Ramos (cell line): ENCODE data around the gene GPX5.
"Not testable (repeated sequence)": the region's sequence is repeated elsewhere in the genome, so short reads cannot be mapped to it uniquely, and the experiment has no call there.

Experiments used
- in situ Hi-C: fragments of 300-500 bp; cut with MboI; formaldehyde crosslinking; loops from one replicate; pipeline ENCODE4 v1.14.3; 2022; ENCODE audit warnings: low sequenced_read_pairs; ENCODE audit not compliant: unreplicated experiment

Gene GPX5

DNA sequence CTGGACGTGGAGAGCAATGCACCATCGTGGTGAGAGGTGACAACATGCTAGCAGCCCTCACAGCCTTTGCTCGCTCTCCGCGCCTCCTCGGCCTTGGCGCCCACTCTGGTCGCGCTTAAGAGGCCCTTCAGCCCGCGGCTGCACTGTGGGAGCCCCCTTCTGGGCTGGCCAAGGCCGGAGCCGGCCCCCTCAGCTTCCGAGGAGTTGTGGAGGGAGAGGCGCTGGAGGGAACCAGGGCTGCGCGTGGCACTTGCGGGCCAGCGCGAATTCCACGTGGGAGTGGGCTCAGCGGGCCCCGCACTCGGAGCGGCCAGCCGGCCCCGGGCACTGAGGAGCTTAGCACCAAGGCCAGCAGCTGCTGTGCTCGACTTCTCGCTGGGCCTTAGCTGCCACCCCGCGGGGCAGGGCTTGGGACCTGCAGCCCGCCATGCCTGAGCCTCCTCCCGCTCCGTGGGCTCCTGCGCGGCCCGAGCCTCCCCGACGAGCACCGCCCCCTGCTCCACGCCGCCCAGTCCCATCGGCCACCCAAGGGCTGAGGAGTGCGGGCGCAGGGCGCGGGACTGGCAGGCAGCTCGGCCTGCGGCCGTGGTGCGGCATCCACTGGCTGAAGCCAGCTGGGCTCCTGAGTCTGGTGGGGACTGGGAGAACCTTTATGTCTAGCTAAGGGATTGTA lies 13.9 kb upstream of the GPX5 start:
- in situ Hi-C loops = no loop called here

DNA sequence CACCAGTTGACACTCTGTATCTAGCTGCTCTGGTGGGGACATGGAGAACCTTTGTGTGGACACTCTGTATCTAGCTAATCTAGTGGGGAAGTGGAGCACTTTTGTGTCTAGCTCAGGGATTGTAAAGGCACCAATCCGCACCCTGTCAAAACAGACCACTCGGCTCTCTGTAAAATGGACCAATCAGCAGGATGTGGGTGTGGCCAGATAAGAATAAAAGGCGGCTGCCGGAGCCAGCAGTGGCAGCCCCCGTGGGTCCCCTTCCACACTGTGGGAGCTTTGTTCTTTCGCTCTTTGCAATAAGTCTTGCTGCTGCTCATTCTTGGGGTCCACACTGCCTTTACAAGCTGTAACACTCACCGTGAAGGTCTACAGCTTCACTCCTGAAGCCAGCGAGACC lies 13.3 kb upstream of the GPX5 start:
- in situ Hi-C loops = not testable (repeated sequence)

DNA sequence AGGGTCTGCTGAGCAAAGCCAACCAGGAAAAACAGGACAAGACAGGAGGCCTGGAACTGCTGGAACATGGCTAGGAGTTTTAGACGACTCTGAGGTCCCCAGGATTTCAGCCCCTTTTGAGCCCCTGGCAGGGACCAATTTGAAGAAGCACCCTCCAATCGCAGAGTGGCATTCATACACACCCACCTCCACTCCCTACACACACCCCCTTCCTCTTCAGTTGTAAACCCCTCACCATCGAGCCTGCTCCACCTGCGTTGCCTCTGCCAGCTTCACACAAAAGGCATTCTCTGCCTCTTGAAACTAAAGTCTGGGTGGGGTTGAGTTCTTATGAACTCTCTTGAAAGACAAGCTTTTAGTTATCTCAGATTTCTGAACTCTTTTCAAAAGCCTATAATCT lies 10.0 kb upstream of the GPX5 start, which contains the start of gene GPX6:
GPX6 (minus strand) TSS at position 118 of the 400 bp plus-strand sequence; CDS start at position 68, 50 bp downstream.
- in situ Hi-C loops = no loop called here

DNA sequence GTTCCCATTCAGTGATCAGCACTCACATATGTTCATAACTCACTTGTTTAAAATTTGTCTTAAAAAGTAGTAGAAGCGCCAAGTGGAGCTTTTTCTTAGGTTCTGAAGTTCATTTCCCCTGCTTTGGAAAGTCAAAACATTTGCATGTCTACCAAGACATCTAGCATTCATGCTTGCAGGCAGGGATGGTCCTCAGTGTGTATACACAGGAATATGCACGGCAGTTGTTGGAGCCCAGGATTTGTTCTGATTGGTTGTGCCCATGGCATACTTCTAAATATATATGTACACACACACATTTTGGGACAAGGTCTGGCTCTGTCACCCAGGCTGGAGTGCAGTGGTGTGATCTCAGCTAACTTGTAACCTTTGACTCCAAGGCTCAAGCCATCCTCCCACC lies 7.7 kb upstream of the GPX5 start:
- in situ Hi-C loops = no loop called here

DNA sequence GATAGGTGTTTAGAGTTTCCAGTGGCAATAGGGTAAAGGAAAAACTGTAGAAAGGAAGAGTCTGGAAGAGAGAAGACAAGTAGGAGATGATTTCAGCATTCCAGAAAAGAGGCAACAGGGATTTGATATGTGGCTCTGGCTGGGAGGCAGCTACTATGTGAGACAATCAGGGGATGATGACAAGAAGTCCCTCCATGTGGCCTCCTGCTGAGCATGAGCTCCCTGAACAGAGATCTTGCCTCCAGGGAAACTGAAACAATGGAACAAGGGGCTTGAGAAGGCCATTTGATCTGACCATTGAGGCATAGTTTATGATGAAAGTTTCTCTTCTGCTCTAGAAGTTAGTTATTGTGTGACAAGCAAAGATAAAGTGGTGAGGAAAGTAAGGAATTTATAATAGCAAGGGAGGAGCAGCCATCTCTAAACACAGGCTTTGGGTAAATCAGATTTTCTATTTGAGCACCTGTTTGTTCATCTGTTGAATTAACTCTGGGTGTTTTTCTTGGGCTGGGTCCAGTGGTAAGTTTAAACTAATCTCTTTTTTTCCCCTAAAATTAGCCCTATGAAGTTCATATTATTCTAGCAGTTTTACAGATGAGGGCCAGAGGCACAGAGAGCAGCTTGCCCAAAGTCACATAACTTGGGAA lies 3.0 kb upstream of the GPX5 start:
- in situ Hi-C loops = no loop called here

DNA sequence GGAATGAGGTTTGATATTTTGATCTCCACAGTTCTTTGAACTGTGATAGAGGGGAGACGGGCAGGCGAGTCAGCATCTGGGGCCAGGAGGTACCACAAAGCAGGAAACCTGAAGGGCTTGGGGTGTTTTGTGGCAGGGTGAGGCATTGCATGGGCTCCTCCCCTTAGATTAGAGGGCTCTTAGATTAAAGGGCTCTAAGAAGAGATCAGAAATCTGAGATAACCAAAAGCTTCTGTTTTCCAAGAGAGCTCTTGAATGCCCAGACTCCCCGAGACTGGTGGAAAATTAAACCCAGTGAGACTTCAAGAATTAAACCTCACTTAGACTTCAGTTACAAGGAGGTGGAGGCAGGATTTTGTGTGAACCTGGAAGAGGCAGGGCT lies 2.4 kb upstream of the GPX5 start:
- in situ Hi-C loops = no loop called here

DNA sequence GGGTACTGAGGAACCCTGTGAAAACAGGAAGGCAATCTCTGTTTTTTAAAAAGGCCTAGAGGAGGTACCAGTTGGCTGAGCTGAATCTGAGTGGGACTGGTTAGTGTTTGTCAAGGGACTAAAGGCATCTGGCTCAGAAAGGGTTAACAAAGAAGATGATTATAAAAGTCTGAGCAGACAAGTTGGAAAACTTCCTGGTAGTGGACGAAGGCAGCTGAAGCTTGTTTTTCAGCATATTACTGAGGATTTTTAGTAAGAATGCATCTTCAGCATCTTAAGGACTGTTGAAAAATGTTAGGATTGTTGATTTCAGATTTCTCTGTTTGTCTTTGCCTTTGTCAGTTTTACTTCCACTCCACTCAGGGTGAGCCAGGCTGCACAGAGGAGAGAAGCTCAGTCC lies 5.1 kb downstream of the GPX5 start:
- in situ Hi-C loops = no loop called here

DNA sequence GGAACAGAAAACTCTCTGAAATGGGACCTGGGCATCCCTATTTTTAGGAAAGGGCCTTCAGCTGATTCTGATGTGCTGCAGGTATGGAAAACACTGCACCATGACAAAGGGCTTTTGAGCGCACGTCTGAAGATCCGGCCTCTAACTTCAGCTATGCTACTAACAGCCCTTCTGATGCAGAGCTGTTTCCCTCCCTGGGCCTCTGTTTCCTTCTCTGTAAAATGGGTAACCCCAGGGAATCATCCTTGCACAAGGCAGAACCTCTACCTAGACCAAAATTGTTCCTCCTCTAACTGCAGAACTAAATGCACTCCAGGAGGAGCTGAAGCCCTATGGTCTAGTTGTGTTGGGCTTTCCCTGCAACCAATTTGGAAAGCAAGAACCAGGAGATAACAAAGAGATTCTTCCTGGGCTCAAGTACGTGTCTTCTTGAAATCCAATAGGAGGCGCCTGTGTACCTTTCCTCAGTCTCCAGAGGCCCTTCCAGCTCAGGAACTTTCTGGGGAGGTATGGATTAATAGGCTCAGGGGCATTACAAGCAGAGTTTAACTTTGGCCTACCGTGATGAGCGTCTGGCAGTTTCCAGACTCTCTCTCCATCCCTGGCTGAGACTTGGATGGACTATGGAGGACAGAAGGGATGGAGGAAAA lies 5.9 kb downstream of the GPX5 start:
- in situ Hi-C loops = no loop called here

DNA sequence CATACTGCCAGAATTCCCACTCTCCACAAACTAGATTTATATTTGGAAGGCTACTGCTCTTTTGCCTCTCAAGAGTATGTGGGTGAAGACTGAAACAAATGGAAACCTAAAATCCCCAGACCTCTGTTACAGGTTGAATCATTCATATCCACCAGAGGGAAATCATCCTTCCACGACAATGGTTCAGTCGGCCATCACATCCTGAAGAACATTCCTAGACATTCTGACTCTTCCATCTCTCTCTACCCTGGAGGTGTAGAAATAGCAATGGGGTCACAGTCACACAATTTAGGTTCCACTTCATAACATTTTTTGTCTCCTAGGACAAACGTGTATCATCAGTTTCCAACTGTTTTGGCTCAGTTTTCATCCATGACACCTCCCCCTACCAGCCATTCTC lies 8.6 kb downstream of the GPX5 start:
- in situ Hi-C loops = no loop called here

DNA sequence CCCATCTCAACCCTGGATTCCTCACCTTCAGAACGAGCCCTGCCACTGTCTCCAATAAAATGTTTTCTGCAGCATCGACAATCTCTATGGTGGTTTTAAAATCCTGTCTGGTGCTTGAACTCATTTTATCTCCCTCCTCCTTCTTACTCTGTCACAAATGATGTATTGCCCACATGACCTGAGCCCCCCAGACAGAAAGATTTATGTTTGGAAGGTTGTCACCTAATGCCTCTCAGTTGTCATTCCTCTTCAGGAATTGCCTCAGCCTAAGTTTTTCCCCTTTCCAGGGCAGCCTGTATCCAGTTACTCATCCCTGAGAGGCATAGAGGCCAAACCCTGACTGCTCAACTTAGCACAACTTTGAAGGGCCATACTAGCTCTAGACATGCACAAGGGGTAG lies 9.2 kb downstream of the GPX5 start:
- in situ Hi-C loops = no loop called here

DNA sequence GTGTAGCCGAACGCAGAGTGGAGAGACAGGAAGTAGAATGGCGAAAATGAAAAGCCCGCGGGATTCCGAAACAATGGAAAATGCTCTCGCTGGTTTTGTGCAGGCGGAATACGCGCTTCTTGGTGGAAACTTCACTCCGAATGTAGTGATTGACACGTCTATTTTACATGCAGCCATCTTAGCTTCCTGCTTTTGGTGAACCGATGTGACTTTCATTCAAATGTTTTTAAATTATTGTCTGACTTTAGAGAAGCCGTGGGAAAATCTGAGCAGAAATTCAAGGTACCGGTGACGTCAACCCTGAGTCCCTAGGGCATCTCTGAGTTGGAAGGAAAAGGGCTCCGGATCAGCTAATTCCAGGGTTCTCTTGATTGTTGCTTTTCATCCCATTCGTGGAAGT lies 11.4 kb downstream of the GPX5 start:
- in situ Hi-C loops = no loop called here

DNA sequence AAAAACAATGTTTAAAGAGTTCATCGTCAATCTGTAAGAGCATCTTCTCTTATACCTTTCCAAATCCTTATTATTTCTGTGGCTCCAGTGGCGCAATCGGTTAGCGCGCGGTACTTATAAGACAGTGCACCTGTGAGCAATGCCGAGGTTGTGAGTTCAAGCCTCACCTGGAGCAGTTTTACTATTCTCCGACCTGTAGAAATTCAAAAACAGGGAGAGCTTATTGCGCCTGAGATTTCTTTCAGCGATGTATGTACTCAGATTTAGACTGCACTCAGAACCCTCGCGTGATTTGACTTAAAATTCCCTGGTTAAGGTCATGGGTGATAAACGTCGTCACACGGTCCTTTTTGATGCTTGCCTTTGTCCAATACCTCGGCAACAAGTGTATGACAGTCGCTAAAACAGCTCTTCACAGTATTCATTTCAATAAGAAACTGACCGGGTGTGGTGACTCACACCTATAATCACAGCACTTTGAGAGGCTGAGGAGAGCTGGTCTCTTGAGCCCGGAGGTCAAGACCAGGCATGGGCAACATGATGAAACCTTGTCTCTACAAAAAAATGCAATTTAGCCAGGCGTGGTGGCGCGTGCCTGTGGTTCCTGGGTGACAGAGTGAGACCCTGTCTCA lies 11.9 kb downstream of the GPX5 start:
- in situ Hi-C loops = no loop called here

DNA sequence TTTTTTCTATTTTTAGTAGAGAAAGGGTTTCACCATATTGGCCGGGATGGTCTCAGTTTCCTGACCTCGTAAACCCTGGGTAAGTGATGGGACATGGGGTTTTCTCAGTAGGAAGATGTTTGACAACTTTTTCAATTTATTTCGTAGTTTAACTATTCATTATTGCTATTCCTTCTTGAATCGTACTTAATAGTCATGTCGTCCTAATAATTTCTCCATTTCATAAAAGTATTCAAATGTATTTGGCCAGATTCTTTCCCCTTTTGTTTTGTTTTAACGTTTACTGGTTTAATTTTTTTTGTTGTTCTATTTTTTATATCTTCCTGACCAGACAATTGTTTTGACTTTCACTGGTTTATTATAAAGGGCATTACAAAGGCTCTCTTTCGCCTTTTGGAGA lies 16.3 kb downstream of the GPX5 start:
- in situ Hi-C loops = no loop called here

DNA sequence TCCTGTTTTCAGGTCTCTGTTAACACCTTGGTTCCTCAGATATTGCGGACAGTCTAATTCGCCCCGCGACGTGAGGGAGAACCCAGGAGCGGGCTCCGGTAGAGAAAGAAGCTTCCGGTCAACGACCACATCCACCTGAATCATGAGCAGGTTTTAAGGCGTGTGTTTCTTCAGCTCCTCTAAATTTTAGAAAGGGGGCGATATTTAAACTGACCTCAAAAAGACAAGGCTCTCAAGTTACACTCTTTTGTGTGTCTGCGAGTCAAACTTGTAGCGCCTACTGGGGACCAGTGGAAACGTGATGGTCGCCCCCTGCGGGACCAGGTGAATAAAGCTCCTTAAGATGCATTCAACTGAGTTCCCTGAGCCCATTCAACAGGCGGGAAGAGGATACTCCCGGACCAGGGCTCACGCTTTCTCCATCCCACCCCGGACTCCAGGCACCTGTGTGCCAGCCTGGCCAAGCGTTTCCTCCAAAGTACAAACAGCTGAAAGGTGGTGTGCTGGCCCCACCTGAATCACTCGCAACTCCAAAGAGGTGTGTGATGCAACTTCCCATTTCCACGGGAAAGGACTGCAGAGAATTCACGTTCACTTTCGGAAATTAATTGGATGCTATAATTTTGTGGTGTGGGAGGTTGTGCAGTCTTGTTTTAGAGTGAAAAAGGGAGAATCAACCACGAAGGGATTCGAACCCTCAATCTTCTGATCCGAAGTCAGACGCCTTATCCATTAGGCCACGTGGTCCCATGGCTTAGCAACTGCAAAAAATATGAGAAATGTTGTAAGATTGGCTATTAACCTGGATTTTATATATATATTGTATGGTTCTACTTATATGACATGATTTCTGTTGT lies 17.0 kb downstream of the GPX5 start:
- in situ Hi-C loops = no loop called here

DNA sequence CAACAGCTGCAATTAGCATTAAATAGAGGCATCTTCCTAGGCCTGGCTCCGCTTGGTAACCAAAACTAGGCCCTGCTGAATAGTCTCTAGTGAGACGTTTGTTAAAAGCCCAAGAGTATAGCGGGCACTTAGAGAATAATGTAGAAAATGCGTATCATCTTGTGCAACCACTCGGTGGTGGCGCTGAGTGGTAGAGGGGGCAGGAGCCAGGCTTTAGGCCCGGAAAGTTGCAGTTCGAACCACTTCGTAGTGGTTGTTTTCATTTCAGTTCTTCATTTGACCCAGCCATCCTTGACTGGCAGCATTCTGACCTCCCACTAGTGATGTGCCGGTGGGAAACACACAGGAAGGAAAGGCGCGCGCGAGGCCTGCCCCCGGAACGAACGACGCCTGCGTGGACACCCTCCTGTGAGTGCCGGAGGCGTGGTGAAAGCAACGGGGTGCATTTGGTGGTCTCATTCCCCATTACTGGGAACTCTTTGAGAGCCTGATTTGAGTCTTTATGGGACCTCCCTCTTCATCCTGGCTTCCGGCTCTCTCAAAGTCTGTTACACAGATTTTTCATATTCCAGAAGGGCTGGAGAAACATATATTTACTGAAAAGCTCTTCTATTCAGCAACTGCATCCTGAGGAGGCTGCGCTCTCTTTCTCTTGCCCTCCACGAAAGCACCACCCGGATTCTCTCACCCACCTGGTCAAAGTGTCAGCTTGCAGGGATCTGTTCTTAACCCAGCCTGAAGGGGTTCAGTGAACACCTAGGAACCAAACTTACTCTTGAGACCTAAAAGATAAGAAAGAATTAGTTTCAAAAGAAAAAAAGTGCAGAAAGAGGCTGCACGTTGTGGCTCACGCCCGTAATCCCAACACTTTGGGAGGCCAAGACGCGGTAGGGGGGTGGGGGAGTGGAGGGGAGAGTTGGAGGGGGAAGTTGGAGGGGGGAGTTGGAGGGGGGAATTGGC lies 18.2 kb downstream of the GPX5 start:
- in situ Hi-C loops = no loop called here

DNA sequence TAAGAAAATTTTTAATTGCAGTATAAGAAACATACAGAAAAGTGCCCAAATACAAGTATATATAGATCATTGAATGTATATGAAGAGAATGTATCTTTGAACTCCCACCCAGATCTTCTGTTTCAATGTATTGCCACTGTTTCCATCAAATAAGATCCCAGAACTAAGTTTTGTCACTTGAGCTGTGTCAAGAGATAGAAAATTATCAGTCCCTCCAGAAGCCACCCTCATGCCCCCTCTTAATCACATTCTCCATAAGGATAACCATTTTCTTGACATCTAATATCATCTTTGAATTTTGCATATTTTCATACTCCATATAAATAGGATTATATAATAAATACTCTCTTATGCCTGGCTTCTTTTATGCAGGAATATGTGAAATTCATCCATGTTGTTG lies 20.3 kb downstream of the GPX5 start:
- in situ Hi-C loops = no loop called here

DNA sequence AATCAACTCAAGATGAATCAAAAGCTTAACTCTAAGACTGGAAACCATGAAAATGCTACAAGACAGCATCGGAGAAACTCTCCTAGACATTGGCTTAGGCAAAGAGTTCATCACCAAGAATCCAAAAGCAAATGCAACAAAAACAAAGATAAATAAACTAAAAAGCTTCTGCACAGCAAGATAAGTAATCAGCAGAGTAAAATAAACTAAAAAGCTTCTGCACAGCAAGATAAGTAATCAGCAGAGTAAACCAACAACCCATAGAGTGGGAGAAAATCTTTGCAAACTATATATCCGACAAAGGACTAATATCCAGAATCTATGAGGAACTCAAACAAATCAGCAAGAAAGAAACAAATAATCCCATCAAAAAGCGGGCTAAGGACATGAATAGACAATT lies 21.3 kb downstream of the GPX5 start:
- in situ Hi-C loops = not testable (repeated sequence)

DNA sequence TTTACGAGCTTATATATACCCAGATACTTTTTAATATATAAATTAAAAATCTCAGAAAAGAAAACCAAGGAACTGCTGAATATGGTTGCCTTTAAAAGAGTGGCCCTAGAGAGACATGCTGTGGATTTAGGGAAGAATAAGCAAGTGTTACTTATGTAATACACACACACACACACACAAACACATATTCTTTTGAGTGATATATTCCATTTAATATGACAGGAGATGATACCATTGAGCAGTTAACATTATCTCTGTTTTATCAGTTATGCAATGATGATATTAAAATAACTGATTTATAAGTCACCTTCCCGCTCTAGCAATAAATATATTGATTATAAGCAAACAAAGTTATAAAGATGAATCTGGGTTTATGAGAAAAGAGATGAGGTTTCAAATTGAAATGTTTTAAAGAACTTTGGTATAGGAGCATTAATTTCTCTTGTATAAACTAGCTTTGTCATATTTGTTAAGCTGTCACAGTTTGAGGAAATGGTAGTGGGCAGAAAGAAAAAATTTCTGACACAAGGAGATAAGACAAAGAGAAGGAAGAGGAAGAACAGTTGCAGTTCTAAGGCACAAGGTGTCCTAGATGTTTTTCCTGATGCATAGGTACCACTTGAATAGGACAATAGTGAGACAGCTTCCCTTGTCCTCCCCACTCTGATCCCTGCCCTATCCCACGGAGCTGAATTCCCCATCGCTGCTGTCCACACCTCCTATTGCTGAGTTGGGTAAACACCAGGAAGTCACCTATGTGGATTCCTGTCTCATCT lies 26.4 kb downstream of the GPX5 start:
- in situ Hi-C loops = no loop called here
